K562 (cell line): ENCODE results near the gene IQUB. TPM values are rescaled to one million over a fixed set of nuclear protein-coding genes. Genes with fewer than 3 reads are reported as not detected.

Experiments used
- ATAC-seq: fragments of 200-7000 bp; cut with Tn5 transposase; 3 replicates; pipeline ENCODE4 v1.9.1; 2020; ENCODE audit warnings: moderate library complexity
- BruUV-seq: library from RNA; stranded (reverse); fragments of 400-500 nt; replicated peaks from 2 replicates; lab custom pipeline; 2021; lab: Mats Ljungman, UMichigan
- CTCF ChIA-PET: fragments of 300-600 bp; formaldehyde crosslinking; extraction: SDS; loops from one replicate; lab custom pipeline; 2021; ENCODE audit warnings: low intra/inter-chr PET ratio; lab: Yijun Ruan, JAX
- POLR2A ChIA-PET: fragments of 300-600, 350-650 bp; sonication (Branson Sonifier 250); formaldehyde crosslinking; extraction: SDS; loops from one replicate; lab custom pipeline; 2021; ENCODE audit warnings: antibody characterized with exemption, inconsistent platforms; lab: Yijun Ruan, JAX
- DNase-seq, 4 experiments: peaks; one replicate each; pipeline versions ENCODE4 v3.0.0 to v3.0.0-alpha.2; 2011 to 2018; ENCODE audit warnings: low spot score in 3 of 4, mixed read lengths in 3 of 4; ENCODE audit errors: extremely low read depth in 1 of 4
- FAIRE-seq: peaks from 2 replicates; lab custom pipeline; 2011; peaks lifted over from hg19 to GRCh38; lab: Jason Lieb, UNC
- H2AFZ ChIP-seq: 2 replicates; pipeline ENCODE4 v1.6.0; 2011; ENCODE audit warnings: low read depth, low read length, control low read depth, inconsistent platforms
- H3K27ac ChIP-seq: fragments of 200-600 bp; 3 replicates; pipeline ENCODE4 v1.8.0; 2011; ENCODE audit warnings: low read depth, mild to moderate bottlenecking, control low read depth, inconsistent platforms, low read length, moderate library complexity, mixed read lengths; ENCODE audit errors: extremely low read depth
- H3K27me3 ChIP-seq, 2 experiments: fragments of 300-600 bp in 1 of 2; 2 replicates in 1 of 2; 3 replicates in 1 of 2; pipeline versions ENCODE4 v1.6.0 to v1.8.0; 2011; ENCODE audit warnings: inconsistent platforms in 2 of 2, low read length in 2 of 2, mild to moderate bottlenecking in 1 of 2, mixed read lengths in 1 of 2, moderate library complexity in 1 of 2; ENCODE audit not compliant: control insufficient read depth in 2 of 2, insufficient read depth in 2 of 2
- H3K36me3 ChIP-seq: fragments of 300-600 bp; 3 replicates; pipeline ENCODE4 v1.8.0; 2011; ENCODE audit warnings: mild to moderate bottlenecking, low read length, inconsistent platforms; ENCODE audit not compliant: control insufficient read depth, insufficient read depth
- H3K4me1 ChIP-seq, 2 experiments: fragments of 200-600 bp in 1 of 2; replicated peaks in 1 of 2; 2 replicates in 1 of 2; 3 replicates in 1 of 2; pipeline versions ENCODE4 v1.5.1 to v1.8.0; 2011; ENCODE audit warnings: inconsistent platforms in 2 of 2, low read length in 2 of 2, mild to moderate bottlenecking in 1 of 2, mixed read lengths in 1 of 2, moderate library complexity in 1 of 2; ENCODE audit not compliant: control insufficient read depth in 2 of 2, insufficient read depth in 2 of 2
- H3K4me2 ChIP-seq: 2 replicates; pipeline ENCODE4 v1.6.1; 2011; ENCODE audit warnings: low read length, control low read depth, inconsistent platforms, mixed read lengths; ENCODE audit not compliant: insufficient read depth
- H3K4me3 ChIP-seq: fragments of 200-600 bp; sonication (generic), shearing (Covaris generic); 2 replicates; pipeline ENCODE4 v1.5.1; 2016; ENCODE audit warnings: control low read depth, inconsistent platforms
- H3K79me2 ChIP-seq: fragments of 200-600 bp; 3 replicates; pipeline ENCODE4 v1.8.0; 2011; ENCODE audit warnings: low read length, inconsistent platforms; ENCODE audit not compliant: control insufficient read depth, insufficient read depth
- H3K9ac ChIP-seq, 2 experiments: 2 replicates each; pipeline versions ENCODE4 v1.6.0 to v1.6.1; 2011; ENCODE audit warnings: low read depth in 2 of 2, low read length in 2 of 2, control low read depth in 1 of 2, inconsistent platforms in 1 of 2, mild to moderate bottlenecking in 1 of 2, mixed read lengths in 1 of 2; ENCODE audit not compliant: insufficient read depth in 1 of 2
- H3K9me1 ChIP-seq: one replicate; pipeline ENCODE4 v1.6.0; 2011; ENCODE audit warnings: inconsistent platforms, mild to moderate bottlenecking, low read length, moderate library complexity; ENCODE audit not compliant: control insufficient read depth, insufficient read depth
- H3K9me3 ChIP-seq: replicated peaks from 2 replicates; pipeline ENCODE4 v1.5.1; 2011; ENCODE audit warnings: low read depth, low read length, inconsistent platforms; ENCODE audit not compliant: control insufficient read depth, insufficient read depth
- H4K20me1 ChIP-seq: replicated peaks from 2 replicates; pipeline ENCODE4 v1.6.1; 2011; ENCODE audit warnings: low read length, inconsistent platforms, mixed read lengths; ENCODE audit not compliant: control insufficient read depth, insufficient read depth
- CTCF ChIP-seq, 3 experiments: IDR thresholded peaks in 2 of 3; conservative IDR thresholded peaks in 1 of 3; 2 replicates each; pipeline ENCODE4 v1.5.1; 2011 to 2012; ENCODE audit warnings: low read length in 3 of 3, mild to moderate bottlenecking in 3 of 3, control low read depth in 2 of 3, improper control_type of control experiment in 1 of 3, inconsistent platforms in 1 of 3, low read depth in 1 of 3, mixed read lengths in 1 of 3, moderate library complexity in 1 of 3; ENCODE audit not compliant: insufficient read depth in 2 of 3
- ETS2 ChIP-seq: IDR thresholded peaks from 2 replicates; pipeline ENCODE4 v1.6.1; 2016; ENCODE audit warnings: borderline replicate concordance, missing genetic modification characterization, mild to moderate bottlenecking, moderate library complexity, missing compliant biosample characterization; ENCODE audit not compliant: poor library complexity, severe bottlenecking
- FOXJ2 ChIP-seq: fragments of 200-800 bp; sonication (Bioruptor generic); IDR thresholded peaks from 2 replicates; pipeline ENCODE4 v1.6.1; 2016; ENCODE audit warnings: missing genetic modification characterization, missing compliant biosample characterization
- GTF2B ChIP-seq: IDR thresholded peaks from 2 replicates; pipeline ENCODE4 v1.6.1; 2011; ENCODE audit not compliant: insufficient read length; ENCODE audit errors: extremely low read depth
- KAT8 ChIP-seq: fragments of 450-650 bp; IDR thresholded peaks from 2 replicates; pipeline ENCODE4 v1.6.1; 2016; ENCODE audit warnings: low read depth, mild to moderate bottlenecking
- MAFK ChIP-seq: IDR thresholded peaks from 2 replicates; pipeline ENCODE4 v1.6.1; 2011; ENCODE audit warnings: low read length, improper control_type of control experiment
- MIER1 ChIP-seq: fragments of 450-650 bp; IDR thresholded peaks from 2 replicates; pipeline ENCODE4 v1.6.1; 2016; ENCODE audit warnings: antibody characterized with exemption, mild to moderate bottlenecking, low read depth
- PTTG1 ChIP-seq: fragments of 450-650 bp; IDR thresholded peaks from 2 replicates; pipeline ENCODE4 v1.6.1; 2016; ENCODE audit warnings: low read depth, mild to moderate bottlenecking, missing genetic modification characterization, missing compliant biosample characterization
- TOE1 ChIP-seq, 2 experiments: fragments of 450-650 bp in 1 of 2; sonication (generic) in 1 of 2; formaldehyde crosslinking in 1 of 2; IDR thresholded peaks; 2 replicates each; pipeline versions ENCODE4 v1.7.1 to v1.8.0; 2016 to 2022; ENCODE audit warnings: borderline replicate concordance in 2 of 2, mild to moderate bottlenecking in 2 of 2, antibody characterized with exemption in 1 of 2, inconsistent platforms in 1 of 2, low read depth in 1 of 2, missing genetic modification reagents in 1 of 2, moderate library complexity in 1 of 2
- ZBTB12 ChIP-seq: fragments of 250-450 bp; sonication (Bioruptor Pico); IDR thresholded peaks from 2 replicates; pipeline ENCODE4 v1.4.0; 2020
- ZBTB33 ChIP-seq: sonication (generic); formaldehyde crosslinking; IDR thresholded peaks from 2 replicates; pipeline ENCODE4 v1.8.1; 2023; ENCODE audit warnings: mild to moderate bottlenecking, missing genetic modification reagents
- ZNF253 ChIP-seq: fragments of 250-450 bp; sonication (Bioruptor Pico); conservative IDR thresholded peaks from 2 replicates; pipeline ENCODE4 v1.6.1; 2021; ENCODE audit warnings: mild to moderate bottlenecking
- ZNF639 ChIP-seq, 2 experiments: fragments of 200-800 bp in 1 of 2; sonication (Bioruptor generic) in 1 of 2; sonication (generic) in 1 of 2; formaldehyde crosslinking in 1 of 2; IDR thresholded peaks in 1 of 2; conservative IDR thresholded peaks in 1 of 2; 2 replicates each; pipeline versions ENCODE4 v1.5.0 to v1.6.1; 2016 to 2020; ENCODE audit warnings: missing compliant biosample characterization in 1 of 2, missing genetic modification characterization in 1 of 2, missing genetic modification reagents in 1 of 2
- WGBS: fragments of 100-300 bp; shearing (Covaris generic); methylation state at CpG from one replicate; pipeline ENCODE4 v1.1.6; 2016; ENCODE audit warnings: low coverage, mixed read lengths; ENCODE audit not compliant: insufficient coverage; ENCODE audit errors: missing lambda C conversion rate; 5-methylcytosine and 5-hydroxymethylcytosine counted together
- in situ Hi-C: fragments of 300-500 bp; cut with MboI; formaldehyde crosslinking; loops from 4 replicates; pipeline ENCODE4 v1.15.0; 2018; ENCODE audit warnings: inconsistent platforms, mixed read lengths
- intact Hi-C: fragments of 100-400 bp; cut with micrococcal nuclease; formaldehyde crosslinking; loops from 2 replicates; pipeline ENCODE4 v1.14.2; 2022
- polyA plus RNA-seq, 8 experiments: library from polyadenylated mRNA; depleted of rRNA in 4 of 8; stranded (reverse) in 5 of 8; unstranded in 3 of 8; fragments of >200 nt; fragmentation: Nextera tagmentation in 2 of 8; fragmentation: Illumina TruSeq in 1 of 8; extraction: Ambion mirVana in 2 of 8; extraction: Trizol in 1 of 8; gene quantifications; 2 replicates each; pipeline versions ENCODE4 v1.2.1 to v1.2.3, GENCODE V29; 2011 to 2014; ENCODE audit warnings: inconsistent platforms in 1 of 8, missing spikeins in 1 of 8
- total RNA-seq, 7 experiments: library from RNA; depleted of rRNA in 6 of 7; stranded (reverse); fragments of >200 nt in 6 of 7; fragmentation: Illumina TruSeq in 2 of 7; extraction: Trizol in 2 of 7; gene quantifications; 2 replicates each; pipeline versions ENCODE4 v1.2.1 to v1.2.3, GENCODE V29; 2011 to 2021; ENCODE audit warnings: low replicate concordance in 1 of 7

IQUB gene
- total and polyA plus RNA-seq, 9 of the 15 experiments (the other 6 are each of a cell fraction or from before 2014, with no cell fraction given) = 0.62 to 2.6 (median 1.4) TPM

GRCh38 chr7:123455965-123456470, 78.4 kb downstream of the IQUB start:
- no peaks in the 10 kb centered on the region for H3K9me3 ChIP-seq
- DNase-seq (no peak), ATAC-seq (no peak), FAIRE-seq (no peak)
- in situ Hi-C loops = no loop called here
- no TSS peak for BruUV-seq
- H3K9me1 ChIP-seq = no peaks in the 10 kb centered on the region
- 0% methylated on average over 1 of the region's 1 CpG for WGBS
- H3K9ac ChIP-seq = no peak overlapping the region
- no peak overlapping the region for H3K4me2 ChIP-seq
- H3K27me3 ChIP-seq = no peaks in the 10 kb centered on the region
- H4K20me1 ChIP-seq = no peaks in the 10 kb centered on the region
- no peak for TF ChIP-seq GTF2B
- TF ChIP-seq ETS2 (tag) = no peak
- no peak for TF ChIP-seq MIER1
- no peak for TF ChIP-seq ZBTB33 (CRISPR knock-in tag)
- no peak for TF ChIP-seq MAFK
- no peak for TF ChIP-seq TOE1 (IDR thresholded peaks at IDR 0.05; ENCODE audit: borderline replicate concordance)
- no peak for TF ChIP-seq TOE1 (CRISPR knock-in tag; IDR thresholded peaks at IDR 0.05; ENCODE audit: borderline replicate concordance, low read depth)
- TF ChIP-seq ZBTB12 (CRISPR knock-in tag) = no peak
- TF ChIP-seq FOXJ2 (tag) = no peak
- no peak for TF ChIP-seq ZNF639 (CRISPR knock-in tag; conservative IDR thresholded peaks at IDR 0.05 in 1 of 2, IDR thresholded peaks at IDR 0.05 in 1 of 2)
- TF ChIP-seq CTCF (IDR thresholded peaks at IDR 0.05 in 2 of 3, conservative IDR thresholded peaks at IDR 0.05 in 1 of 3; ENCODE audit: insufficient read depth in 2 of 3, low read depth in 1 of 3, low read length in 3 of 3) = no peak
- TF ChIP-seq KAT8 = no peak
- no peak for TF ChIP-seq ZNF253 (CRISPR knock-in tag)
- no peak for TF ChIP-seq PTTG1 (tag)
- TF ChIP-seq, all 486 proteins: peak for 0
- H3K4me3 ChIP-seq = no peak overlapping the region
- POLR2A ChIA-PET = no interaction called here
- no peaks in the 10 kb centered on the region for H3K79me2 ChIP-seq
- no peaks in the 10 kb centered on the region for H3K4me1 ChIP-seq
- CTCF ChIA-PET = no interaction called here
- intact Hi-C loops = no loop called here
- H3K36me3 ChIP-seq = no peaks in the 10 kb centered on the region
- H3K27ac ChIP-seq = no peak overlapping the region
- no peak overlapping the region for H2AFZ ChIP-seq
